Nucleus accumbens (tissue), 56 donors: Measurements from ENCODE around the gene ECHS1.

ENCODE experiments used
- DNase-seq, 56 donors: peaks; one replicate each; lab custom pipeline; 2025; lab: John Stamatoyannopoulos, UW

The ECHS1 gene

DNA sequence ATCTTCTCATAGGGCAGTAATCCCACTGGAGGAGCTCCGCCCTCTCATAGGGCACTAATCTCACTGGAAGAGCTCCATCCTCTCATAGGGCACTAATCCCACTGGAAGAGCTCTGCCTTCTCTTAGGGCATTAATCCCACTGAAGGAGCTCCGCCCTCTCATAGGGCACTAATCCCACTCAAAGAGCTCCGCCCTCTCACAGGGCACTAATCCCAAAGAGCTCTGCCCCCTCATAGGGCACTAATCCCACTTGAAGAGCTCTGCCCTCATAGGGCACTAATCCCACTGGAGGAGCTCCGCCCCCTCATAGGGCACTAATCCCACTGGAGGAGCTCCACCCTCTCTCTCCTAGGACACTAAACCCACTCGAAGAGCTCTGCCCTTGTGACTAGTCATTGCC is 11.9 kb downstream of the ECHS1 start:
- DNase-seq = no peak

DNA sequence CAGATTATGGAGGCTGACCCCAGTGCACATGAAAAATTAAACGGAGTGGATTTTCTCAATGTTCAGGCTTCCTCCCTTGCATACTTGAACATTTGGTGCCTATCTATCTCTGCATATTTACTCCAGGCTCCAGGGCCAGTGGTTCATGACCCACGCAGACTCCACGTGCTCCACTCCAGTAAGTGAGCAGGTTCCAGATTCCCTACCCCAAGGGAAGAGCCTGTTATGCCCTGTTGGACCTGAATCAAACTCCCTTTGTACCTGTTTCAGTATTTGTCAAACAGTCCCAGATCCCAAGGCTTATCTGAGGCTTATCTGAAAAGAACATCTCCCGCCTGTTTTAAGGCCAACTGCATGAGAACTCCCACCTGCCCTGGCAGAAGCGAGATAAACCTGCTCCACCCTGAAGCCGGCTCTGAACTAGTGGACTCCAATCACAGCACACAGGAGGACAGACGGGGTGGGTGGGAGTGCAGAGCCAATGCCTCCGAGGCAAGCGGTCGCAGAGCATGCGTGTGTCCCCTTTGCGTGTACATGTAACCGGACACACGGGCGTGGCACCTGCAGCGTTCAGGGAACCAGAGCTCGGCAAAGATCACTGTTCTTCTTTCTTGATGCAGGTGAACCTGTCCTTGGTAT is 13.1 kb downstream of the ECHS1 start:
- no peak for DNase-seq

DNA sequence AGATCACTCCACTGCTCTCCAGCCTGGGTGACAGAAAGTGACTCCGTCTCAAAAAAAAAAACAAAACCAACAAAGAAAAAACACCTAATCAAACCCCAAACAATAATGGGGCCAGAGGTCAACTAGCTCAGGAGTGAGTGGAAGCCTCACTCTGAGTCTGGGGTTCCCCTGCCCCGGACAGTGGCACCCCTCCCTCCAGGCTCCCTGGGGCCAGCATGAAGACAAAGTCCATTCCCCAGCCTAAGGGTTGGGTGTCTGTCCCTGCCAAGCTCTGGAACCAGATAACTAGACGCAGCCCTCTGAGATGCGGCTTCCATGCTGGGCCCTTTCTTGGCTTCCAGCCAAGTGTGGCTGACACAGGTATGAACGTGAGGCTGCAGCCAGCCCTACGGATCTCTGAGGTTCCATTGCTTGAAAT is 13.6 kb downstream of the ECHS1 start:
- no peak for DNase-seq

DNA sequence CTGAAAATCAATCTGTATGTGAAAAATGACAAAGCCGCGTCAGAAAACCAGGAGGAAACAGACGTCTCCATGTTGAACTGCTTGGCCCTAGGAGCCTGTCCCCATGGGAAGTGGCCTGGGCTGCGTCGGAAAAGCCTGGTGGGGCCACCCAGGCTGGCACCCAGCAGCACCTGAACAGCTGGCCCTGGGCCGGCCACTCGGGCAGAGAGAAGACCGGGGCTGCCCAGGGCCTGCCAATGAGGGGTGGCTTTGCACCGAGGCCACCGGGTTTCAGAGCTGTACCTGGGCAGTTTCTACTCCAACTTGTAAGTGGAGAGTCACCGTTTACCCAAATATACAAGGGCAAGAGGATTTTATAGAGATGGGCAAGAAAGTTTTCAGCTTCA is 14.2 kb downstream of the ECHS1 start:
- no peak for DNase-seq

DNA sequence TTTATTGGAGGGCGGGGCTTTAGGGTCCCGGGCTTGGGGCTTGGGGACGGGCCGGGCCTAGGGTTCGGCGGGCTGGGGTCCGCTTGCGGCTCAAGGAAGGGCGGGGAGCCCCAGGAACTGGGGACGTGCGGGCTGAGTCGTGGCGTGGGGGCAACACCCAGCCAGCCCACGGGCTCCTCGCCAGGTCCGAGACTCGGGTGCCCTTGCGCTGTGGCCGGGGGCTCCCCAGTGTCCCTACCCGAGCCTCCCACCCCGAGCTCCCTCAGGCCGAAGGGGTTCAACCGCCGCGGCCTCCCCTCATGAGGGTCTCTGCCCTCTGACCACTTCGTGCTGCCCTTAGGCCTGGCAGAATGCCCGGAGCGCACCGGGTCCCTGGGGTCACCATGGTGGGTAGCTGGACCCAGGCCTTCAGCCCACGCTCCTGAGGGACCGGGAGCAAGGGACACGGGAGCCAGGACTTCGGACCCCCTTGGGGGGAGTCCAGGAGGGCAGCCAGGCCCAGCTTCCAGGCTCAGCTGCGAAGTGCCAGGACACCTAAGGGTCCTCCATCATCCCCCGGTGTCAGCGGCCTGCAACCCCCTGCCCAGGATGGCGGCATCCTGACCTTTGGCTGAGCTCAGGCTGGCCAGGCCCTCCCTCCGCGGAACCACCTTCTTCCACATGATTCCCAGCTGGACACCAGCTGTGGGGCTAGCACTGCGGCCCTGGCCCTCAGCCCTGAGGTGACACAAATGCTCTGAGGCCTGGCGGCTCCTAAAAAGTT is 14.8 kb downstream of the ECHS1 start:
- DNase-seq = no peak

DNA sequence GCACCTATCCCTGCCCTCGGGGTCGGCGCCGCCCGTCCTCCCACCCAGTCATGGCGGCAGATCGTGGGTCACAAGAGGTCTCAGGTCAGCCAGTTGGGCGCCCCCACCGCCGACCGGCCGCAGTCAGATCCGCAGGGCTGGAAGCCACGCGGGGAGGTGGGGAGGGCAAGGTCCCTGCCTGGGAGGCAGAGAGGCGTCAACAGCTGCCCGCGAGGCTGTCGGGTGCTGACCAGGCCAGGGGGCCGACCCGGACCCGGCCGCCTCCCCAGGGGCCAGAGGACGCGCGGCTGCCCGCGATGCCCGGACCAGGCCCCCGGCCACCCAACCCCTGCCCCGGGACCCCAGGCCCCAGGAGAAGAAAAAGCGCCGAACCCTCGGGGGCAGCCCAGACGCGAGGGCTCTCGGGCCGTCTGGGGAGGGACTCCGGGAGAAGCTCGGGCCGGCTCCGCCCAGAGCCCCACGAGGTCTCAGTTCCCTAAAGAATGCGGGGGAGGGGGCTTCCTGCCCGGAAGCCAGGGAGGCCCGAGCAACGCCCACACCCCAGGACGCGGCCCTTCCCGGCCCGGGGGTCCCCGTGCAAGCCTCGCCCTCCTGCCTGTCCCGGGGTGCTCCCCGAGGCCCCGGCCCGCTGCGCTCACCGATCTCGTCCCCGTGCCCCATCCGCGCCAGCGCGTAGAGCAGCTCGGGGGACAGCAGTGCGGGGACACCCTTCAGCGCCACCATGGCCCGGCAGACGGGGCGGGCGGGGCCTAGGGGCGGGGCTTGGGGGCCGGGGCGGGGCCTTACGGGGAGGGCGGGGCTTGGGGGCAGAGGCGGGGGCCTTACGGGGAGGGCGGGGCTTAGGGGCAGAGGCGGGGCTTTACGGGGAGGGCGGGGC is 15.6 kb downstream of the ECHS1 start, which contains the start of gene FUOM:
Gene FUOM, minus strand, starts transcription at position 735 of the 877 bp plus-strand sequence. Its CDS starts 12 bp downstream, at position 723.
- DNase-seq = peak in 6 of 56 donors; percentile 12 to 41 (median 22)

DNA sequence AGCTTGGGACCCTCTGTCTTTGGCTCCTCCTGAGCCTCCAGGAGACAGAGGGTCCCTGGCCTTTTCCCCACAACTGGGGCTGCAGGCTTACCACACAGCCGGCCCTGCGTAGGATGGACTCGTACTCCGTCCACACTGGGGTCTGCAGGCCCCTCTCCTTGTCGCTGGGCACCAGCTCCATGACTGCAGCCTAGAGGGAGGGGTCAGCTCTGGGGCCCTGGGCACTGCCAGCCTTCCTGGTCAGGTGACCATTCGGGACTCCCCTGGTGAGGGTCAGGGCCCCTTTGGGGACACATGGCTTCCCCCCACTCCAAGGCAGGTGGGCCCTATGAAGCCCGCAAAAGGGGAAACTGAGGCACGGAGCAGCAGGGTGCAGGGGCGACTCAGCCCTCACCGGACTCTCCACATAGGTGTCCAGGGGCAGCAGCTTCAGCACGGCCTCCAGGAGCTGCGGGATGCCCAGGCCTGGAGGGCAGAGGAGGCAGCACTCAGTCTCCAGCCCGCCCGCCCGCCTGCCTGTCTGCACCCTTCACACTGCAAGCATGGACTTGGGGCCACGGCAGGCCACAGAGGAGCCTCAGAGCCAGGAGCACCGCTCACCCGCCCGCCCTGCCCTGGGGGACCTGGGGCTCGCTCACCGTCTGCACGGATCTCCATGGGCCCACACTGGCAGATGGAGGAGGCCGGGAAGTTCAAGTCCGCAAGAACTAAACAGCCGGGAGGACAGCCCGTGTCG is 16.4 kb downstream of the ECHS1 start:
- DNase-seq = no peak

DNA sequence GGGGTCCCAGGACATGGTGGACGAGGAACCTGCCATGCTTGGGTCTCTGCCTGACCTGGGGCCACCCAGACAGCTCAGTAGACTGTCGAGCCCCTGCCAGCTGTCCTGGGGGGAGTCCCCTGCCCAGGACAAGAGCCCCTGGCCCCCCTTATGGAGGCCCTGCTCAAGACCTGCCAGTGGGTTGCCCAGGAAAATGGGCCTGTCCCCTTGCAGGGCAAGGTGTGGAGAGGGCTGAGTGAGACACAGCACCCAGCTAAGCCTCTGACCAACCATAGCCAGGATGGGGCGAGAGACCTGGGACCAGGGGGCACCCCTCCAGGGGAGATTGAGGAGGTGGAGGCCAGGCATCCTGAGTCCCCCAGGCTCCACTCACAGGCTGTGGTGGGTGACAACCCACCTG is 17.2 kb downstream of the ECHS1 start:
- DNase-seq = no peak

DNA sequence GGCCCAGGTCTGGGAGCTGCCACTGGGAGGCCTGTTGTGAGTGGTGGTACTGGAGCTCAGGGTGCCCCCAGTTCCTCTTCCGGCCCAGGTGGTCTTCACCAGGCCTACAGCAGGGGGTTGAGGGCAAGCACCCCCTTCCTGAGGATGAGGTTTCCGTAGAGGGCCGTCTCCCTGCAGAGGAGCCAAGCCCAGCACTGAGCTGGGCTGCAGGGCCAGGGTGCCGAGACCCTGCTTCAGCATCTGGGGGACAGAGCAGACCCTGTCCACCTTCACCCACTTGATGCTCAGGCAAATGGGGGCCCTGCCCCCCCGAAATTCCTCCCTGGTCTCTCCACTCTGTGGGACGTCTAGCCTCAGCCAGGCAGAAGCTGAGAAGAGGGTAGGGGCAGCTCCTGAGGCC is 17.9 kb downstream of the ECHS1 start:
- no peak for DNase-seq

DNA sequence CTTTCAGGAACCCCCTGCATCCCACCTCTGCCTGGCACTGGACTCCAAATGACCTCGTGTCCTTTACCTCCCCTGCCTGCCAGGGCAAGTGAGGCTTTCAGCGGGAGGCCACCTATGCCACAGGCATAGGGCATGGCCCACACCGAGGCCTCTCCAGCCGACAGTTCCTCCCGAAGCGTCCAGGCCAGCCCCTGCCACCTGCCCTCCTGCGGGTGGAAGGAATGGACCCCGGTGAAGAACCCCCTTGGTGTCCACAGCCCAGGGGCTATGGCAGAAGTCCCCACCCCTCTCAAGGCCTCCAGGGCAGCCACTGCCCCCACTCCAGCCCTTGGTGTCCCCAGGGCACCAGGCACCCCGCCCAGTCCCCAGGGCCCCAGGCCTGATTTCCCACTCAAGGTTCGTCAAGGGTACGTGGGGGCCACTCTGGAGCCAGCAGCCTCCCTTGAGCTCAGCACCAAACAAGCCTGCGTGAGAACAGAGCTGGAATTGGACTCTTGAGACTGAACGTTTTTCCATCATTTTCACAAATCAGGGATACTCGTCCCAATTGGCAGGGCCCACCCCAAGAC is 18.4 kb downstream of the ECHS1 start:
- no peak for DNase-seq

DNA sequence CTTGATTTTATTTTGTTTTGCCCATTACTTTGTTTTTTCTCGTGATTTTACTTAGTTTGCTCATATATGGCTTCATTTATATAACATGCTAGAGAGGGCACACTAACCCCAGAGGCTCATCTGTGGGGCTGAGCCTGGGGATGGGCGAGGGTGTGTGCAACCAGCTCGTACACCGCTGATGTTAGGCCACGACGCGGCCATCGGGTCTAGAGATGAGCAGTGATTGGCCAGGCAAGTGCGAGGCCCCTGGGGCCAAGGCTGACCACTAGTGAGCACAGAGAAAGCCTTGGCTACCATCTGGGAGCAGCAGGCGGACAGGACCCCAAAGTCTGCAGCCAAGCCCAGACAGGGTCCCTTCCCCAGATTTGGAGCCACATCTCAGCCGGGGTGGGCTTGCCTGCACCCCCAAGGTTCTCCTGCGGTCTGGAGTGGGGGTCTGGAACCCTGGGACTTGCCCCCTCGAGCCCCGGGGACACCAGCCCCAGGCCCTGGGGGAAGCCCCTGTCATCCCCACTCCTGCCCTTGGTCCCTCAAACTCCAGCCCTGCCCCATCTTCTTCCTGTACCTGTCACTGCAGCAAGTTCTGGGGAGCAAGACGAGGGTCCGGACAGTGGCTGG is 19.1 kb downstream of the ECHS1 start:
- DNase-seq = no peak

DNA sequence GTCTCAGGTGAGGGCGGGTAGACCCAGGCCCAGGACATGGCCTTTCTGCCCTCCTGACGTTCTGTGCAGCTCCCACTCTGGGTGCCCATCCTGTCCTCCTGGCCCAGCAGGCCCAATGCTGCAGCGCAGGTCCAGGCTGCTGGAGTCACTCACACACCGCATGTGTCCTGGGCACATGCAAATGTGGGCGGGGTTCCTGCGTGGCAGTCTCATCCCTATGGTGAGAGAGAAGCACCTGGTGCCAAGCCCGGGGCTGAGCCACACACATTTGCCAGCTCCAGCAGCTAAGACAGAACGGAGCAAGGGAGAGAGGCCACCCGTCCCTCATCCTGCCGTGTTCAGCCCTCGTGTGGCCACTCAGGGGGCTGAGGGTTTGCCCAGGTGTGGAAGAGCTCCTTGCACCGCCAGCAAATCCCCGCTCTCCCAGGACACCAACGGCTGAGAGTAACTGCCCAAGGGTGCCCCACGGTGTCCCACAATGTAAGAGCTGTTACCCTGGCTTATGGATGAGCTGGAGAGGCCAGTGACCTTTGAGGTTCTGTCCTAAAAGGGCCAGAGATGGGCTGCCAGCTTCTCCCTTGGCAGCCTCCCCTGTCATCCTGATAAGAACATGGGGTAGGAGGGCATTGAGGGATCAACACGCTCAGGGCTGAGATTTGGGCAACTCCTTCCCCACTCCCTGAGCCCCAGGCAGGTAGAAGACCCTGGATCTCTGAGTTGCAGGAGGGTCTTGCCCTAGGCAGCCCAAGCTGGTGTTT is 19.8 kb downstream of the ECHS1 start:
- DNase-seq = no peak

DNA sequence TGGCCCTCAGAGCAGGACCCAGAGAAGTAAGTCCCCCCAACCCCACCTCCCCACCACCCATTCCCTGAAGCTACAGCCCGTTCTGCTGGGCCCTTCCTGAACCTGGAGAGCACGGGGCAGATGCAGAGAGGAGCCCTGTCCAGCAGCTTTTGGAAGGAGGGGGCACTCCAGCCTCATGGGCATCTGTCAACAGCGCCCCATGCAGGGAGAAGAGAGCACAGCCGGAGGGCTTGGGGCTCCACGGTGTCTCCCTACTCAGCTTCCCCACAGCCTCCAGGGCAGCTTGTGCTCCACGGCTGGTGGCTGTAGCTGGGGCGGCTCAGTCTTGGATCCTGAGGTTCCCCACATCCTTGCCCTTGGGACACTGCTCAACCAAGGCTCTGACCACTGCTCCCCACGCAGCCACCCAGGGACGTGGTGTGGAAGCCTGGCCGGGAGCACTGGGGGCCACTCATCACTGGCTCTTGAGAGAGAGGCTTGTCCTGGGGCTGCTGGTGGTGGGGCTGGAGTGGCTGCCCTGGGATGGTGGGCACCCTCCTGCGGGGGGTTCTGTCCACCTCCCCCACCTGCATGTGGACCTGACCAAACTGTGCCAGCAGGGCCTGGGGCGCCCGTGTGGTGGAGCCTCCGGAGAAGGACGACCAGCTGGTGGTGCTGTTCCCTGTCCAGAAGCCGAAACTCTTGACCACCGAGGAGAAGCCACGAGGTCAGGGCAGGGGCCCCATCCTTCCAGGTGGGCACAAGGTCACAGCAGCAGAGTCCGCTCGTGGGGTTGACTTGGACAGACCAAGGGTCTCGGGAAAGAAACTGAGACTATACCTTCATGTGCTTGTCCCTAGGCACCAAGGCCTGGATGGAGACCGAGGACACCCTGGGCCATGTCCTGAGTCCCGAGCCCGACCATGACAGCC is 21.5 kb downstream of the ECHS1 start:
- no peak for DNase-seq

DNA sequence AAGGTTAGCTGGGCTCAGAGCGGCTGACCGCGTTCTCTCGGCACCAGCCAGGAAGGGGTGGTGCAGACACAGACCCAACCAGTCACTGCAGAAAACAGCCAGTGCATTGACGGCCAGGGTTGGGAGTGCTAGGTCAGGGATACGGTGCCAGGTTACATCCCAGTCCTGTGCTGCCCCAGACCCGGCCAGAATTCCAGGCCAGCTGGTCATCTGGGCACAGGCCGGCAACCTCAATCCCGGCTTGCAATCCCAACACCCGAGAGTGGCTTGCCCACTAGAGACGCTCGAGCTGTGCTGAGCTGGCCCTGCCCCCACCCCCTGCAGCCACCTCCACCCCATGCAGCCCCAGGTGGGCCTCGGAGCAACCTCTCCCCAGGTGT is 22.2 kb downstream of the ECHS1 start:
- DNase-seq = no peak

DNA sequence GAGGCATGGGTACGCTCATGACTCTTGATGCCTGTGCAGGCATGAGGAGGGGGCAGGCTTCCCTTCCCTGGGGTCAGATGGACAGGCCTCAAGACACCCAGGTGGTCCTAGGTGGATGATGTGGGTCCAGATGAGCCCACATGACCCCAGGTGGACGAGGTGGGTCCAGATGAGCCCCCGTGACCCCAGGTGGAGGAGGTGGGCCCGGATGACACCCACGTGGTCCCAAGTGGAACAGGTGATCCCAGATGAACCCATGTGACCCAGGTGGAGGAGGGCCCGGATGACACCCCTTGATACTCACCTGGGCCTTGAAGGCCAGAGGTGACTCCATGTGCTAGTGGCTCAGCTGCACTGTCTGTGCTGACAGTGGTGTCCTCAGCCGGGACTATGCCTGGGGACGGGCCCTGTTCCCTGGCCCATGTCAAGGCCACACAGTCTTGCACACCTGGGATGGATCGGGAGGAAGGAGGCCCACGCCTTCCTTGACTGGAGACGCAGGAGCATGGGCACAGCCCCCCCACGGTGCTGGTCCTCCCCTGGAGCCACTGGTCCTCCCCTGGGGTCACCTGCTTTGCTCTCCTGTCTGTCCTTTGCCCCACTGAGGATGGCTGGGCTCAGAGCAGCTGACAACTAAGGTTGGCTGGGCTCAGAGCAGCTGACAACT is 22.7 kb downstream of the ECHS1 start:
- DNase-seq = no peak

DNA sequence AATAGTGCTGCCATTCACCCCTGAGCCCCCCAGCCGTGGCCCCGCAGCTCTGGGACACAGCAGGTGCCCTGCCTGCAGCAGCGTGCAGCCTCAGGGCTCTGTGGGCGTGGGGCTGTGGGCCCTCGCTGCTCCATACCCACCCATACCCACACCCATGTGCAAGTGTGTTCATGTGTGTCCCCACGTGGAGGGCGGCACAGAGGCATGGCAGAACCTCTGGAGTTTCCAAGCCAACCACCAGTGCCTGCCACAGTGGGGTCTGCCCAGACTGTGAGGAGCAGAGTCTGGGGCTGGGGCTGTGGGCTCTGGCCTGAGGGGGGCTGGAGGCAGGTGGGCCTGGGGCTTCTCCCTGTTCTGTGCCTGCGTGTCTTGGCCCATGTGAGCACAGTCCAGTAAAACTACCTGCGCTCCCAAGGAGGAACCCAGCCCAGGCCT is 23.6 kb downstream of the ECHS1 start:
- no peak for DNase-seq

DNA sequence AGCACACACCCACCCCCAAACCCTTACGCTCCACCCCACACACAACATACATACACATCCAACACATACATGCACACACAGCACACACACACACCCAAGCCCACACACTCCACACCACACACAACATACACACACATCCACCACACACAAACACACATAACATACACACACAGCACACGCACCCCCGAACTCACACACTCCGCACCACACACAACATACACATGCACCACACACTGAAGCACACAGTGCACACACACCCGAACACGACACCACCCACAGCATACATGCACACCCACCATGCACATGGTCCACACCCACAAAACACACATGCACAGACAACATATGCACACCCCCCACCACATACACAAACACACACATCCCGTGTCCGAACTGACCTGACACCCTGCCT is 24.0 kb downstream of the ECHS1 start:
- no peak for DNase-seq
